Karpas-422 (cell line): ENCODE data around the gene BCAN. TPM values are rescaled to one million over a fixed set of nuclear protein-coding genes. Genes with fewer than 3 reads are reported as not detected.
A peak's percentile ranks its signal among the peaks of the same experiment; 100 is the strongest.
"Not testable (repeated sequence)": the region's sequence is repeated elsewhere in the genome, so short reads cannot be mapped to it uniquely, and the experiment has no call there.

ENCODE experiments used
- DNase-seq: peaks from one replicate; pipeline ENCODE4 v3.0.0-alpha.2; 2015
- H2AFZ ChIP-seq: fragments of 200-600 bp; sonication (generic); 2 replicates; pipeline ENCODE4 v1.6.1; 2014; ENCODE audit warnings: antibody characterized with exemption, low read length, mixed read lengths
- H3K27ac ChIP-seq: fragments of 200-600 bp; sonication (generic); 2 replicates; pipeline ENCODE4 v1.5.1; 2014; ENCODE audit warnings: mild to moderate bottlenecking, low read length, moderate library complexity
- H3K27me3 ChIP-seq: fragments of 200-600 bp; sonication (generic); 2 replicates; pipeline ENCODE4 v1.6.1; 2014; ENCODE audit warnings: low read length, mixed read lengths
- H3K36me3 ChIP-seq: fragments of 200-600 bp; sonication (generic); 2 replicates; pipeline ENCODE4 v1.6.1; 2014; ENCODE audit warnings: low read length, mixed read lengths; ENCODE audit not compliant: insufficient read depth
- H3K4me1 ChIP-seq: fragments of 200-600 bp; sonication (generic); 2 replicates; pipeline ENCODE4 v1.6.1; 2014; ENCODE audit warnings: mild to moderate bottlenecking, low read length, mixed read lengths
- H3K4me2 ChIP-seq: fragments of 200-600 bp; sonication (generic); 2 replicates; pipeline ENCODE4 v1.6.1; 2014; ENCODE audit warnings: low read length, low read depth, mild to moderate bottlenecking; ENCODE audit not compliant: poor library complexity, severe bottlenecking
- H3K4me3 ChIP-seq: fragments of 200-600 bp; sonication (generic); 2 replicates; pipeline ENCODE4 v1.5.1; 2014; ENCODE audit warnings: mild to moderate bottlenecking, antibody characterized with exemption, low read length, mixed read lengths
- H3K79me2 ChIP-seq: fragments of 200-600 bp; sonication (generic); 2 replicates; pipeline ENCODE4 v1.6.1; 2014; ENCODE audit warnings: mild to moderate bottlenecking, low read length, mixed read lengths
- H3K9ac ChIP-seq: fragments of 200-600 bp; sonication (generic); 2 replicates; pipeline ENCODE4 v1.6.0; 2014; ENCODE audit warnings: low read length
- H3K9me2 ChIP-seq: fragments of 200-600 bp; sonication (generic), shearing (Covaris generic); replicated peaks from 2 replicates; pipeline ENCODE4 v1.6.0; 2014; ENCODE audit warnings: mild to moderate bottlenecking, low read length, moderate library complexity; ENCODE audit not compliant: insufficient read depth
- H3K9me3 ChIP-seq: fragments of 300-700, 200-600 bp; sonication (generic); 2 replicates; pipeline ENCODE4 v1.6.1; 2014; ENCODE audit warnings: low read length, mixed read lengths
- H4K20me1 ChIP-seq: fragments of 200-600 bp; sonication (generic); 2 replicates; pipeline ENCODE4 v1.6.1; 2014; ENCODE audit warnings: mild to moderate bottlenecking, antibody characterized with exemption, low read length, low read depth; ENCODE audit not compliant: insufficient read depth
- total RNA-seq: library from RNA; depleted of rRNA; stranded (reverse); fragments of >200 nt; shearing (Covaris generic); gene quantifications from 2 replicates; pipeline ENCODE4 v1.2.3, GENCODE V29; 2014; ENCODE audit warnings: low replicate concordance

BCAN gene
- total RNA-seq, 1 experiment from 2014 or later: not detected

- Histone ChIP-seq H3K36me3 (peaks cover 49% of the 10 kb centered on the region), H3K27ac (no peak overlapping the region), H2AFZ (no peak overlapping the region), H3K9me2 (no peaks in the 10 kb centered on the region), H3K4me1 (peaks cover 40% of the 10 kb centered on the region), H3K9ac (no peak overlapping the region), H3K9me3 (no peaks in the 10 kb centered on the region), H3K79me2 (peaks cover 41% of the 10 kb centered on the region), H3K4me2 (no peak overlapping the region), H3K4me3 (no peak overlapping the region), H3K27me3 (no peaks in the 10 kb centered on the region), H4K20me1 (no peaks in the 10 kb centered on the region)
- DNase-seq: no peak
These were observed 43.8 kb upstream of the BCAN start for GRCh38 chr1:156598125-156598524.

- Histone ChIP-seq H3K27me3 (no peaks in the 10 kb centered on the region), H3K9me3 (no peaks in the 10 kb centered on the region), H3K4me1 (peaks cover 33% of the 10 kb centered on the region), H3K9me2 (no peaks in the 10 kb centered on the region), H3K9ac (no peak overlapping the region), H2AFZ (no peak overlapping the region), H3K27ac (peak overlapping the region; percentile 74; the same call in 1 of the 2 replicates), H3K79me2 (peaks cover 35% of the 10 kb centered on the region), H4K20me1 (no peaks in the 10 kb centered on the region), H3K4me2 (peak overlapping the region; percentile 97), H3K36me3 (peaks cover 42% of the 10 kb centered on the region), H3K4me3 (no peak overlapping the region; the same call in 1 of the 2 replicates)
- no peak for DNase-seq
These were observed 43.0 kb upstream of the BCAN start for GRCh38 chr1:156598731-156599432.

GRCh38 chr1:156599811-156600210, 42.1 kb upstream of the BCAN start:
- no peaks in the 10 kb centered on the region for H3K27me3 ChIP-seq
- peak; percentile 86 for DNase-seq
- peaks cover 35% of the 10 kb centered on the region for H3K36me3 ChIP-seq
- no peaks in the 10 kb centered on the region for H3K9me2 ChIP-seq
- H3K9me3 ChIP-seq: no peaks in the 10 kb centered on the region
- peaks cover 32% of the 10 kb centered on the region for H3K4me1 ChIP-seq
- peaks cover 35% of the 10 kb centered on the region for H3K79me2 ChIP-seq
- H3K4me3 ChIP-seq: peak overlapping the region; percentile 100
- H3K4me2 ChIP-seq: peak overlapping the region; percentile 97
- no peak overlapping the region for H2AFZ ChIP-seq
- H3K9ac ChIP-seq: peak overlapping the region; percentile 92
- peak overlapping the region; percentile 74 for H3K27ac ChIP-seq
- H4K20me1 ChIP-seq: no peaks in the 10 kb centered on the region

DNA sequence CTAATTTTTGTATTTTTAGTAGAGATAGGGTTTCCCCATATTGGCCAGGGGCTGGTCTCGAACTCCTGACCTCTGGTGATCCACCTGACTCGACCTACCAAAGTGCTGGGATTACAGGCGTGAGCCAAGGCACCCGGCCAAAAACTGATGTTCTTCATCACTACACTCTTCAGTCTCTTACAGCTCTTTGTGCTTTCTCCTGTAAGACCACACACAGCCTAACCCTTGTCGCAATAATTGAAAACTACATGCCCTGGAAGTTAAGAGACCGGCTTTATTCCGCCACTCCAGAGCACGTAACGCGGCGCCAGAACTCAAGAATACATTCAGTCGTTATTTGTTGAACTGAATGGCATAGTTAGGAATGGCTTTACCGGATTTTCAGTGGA, 41.2 kb upstream of the BCAN start:
- Histone ChIP-seq H3K4me1 (peaks cover 32% of the 10 kb centered on the region), H3K36me3 (peaks cover 32% of the 10 kb centered on the region), H3K9me2 (no peaks in the 10 kb centered on the region)

GRCh38 chr1:156601122-156601830, 40.6 kb upstream of the BCAN start, which contains the start of gene GPATCH4:
Gene GPATCH4 (minus strand): TSS chr1:156601479.
- DNase-seq: peak; percentile 97
- H3K27me3 ChIP-seq: no peaks in the 10 kb centered on the region
- no peaks in the 10 kb centered on the region for H4K20me1 ChIP-seq
- peak within 1 kb of the TSS; percentile 95 for H2AFZ ChIP-seq
- no peaks in the 10 kb centered on the region for H3K9me2 ChIP-seq
- H3K27ac ChIP-seq: peak within 1 kb of the TSS; percentile 74
- peak within 1 kb of the TSS; percentile 97 for H3K4me2 ChIP-seq
- peak within 1 kb of the TSS; percentile 92 for H3K9ac ChIP-seq
- H3K4me3 ChIP-seq: peak within 1 kb of the TSS; percentile 100
- H3K9me3 ChIP-seq: no peaks in the 10 kb centered on the region
- peaks cover 32% of the 10 kb centered on the region for H3K4me1 ChIP-seq
- peaks cover 27% of the 10 kb centered on the region for H3K36me3 ChIP-seq
- peaks cover 35% of the 10 kb centered on the region for H3K79me2 ChIP-seq

More for the DNA sequence above, 41.2 kb upstream of the BCAN start:
- no peaks in the 10 kb centered on the region for H3K27me3 ChIP-seq
- H4K20me1 ChIP-seq: no peaks in the 10 kb centered on the region
- peak overlapping the region; percentile 97 for H3K4me2 ChIP-seq
- H3K79me2 ChIP-seq: peaks cover 35% of the 10 kb centered on the region
- H3K9ac ChIP-seq: peak overlapping the region; percentile 92
- H3K4me3 ChIP-seq: peak overlapping the region; percentile 100
- no peak overlapping the region for H2AFZ ChIP-seq
- no peaks in the 10 kb centered on the region for H3K9me3 ChIP-seq
- DNase-seq: peak; percentile 62
- peak overlapping the region; percentile 74 for H3K27ac ChIP-seq

- Histone ChIP-seq H3K9me3 (no peaks in the 10 kb centered on the region), H2AFZ (peak overlapping the region; percentile 95), H3K27me3 (no peaks in the 10 kb centered on the region), H3K4me2 (peak overlapping the region; percentile 97), H4K20me1 (no peaks in the 10 kb centered on the region), H3K4me1 (peaks cover 35% of the 10 kb centered on the region), H3K79me2 (peaks cover 35% of the 10 kb centered on the region), H3K4me3 (peak overlapping the region; percentile 100), H3K9me2 (no peaks in the 10 kb centered on the region), H3K36me3 (peaks cover 20% of the 10 kb centered on the region), H3K9ac (peak overlapping the region; percentile 92), H3K27ac (peak overlapping the region; percentile 74)
- DNase-seq: peak; percentile 75
These were observed 40.0 kb upstream of the BCAN start for GRCh38 chr1:156601892-156602291.

DNA sequence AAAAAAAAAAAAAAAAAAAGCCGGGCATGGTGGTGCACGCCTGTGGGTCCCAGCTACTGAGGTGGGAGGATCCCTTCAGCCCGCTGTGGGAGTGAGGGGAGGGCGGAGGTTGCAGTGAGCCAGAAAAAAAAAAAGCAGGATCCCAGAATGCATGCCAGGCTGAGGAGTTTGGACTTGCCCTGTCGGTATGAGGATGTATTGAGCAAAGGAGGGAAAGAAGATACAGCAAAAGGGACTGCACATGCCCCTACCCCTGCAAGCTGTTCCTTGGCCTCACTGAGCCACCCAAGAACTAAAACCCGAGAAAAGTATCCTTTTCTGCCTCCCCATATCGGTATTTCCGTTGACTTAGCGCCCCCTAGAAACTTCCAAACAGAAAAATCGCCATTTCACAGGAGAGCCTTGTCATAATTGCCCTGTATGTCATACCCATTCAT, 39.3 kb upstream of the BCAN start:
- H3K4me3 ChIP-seq: peak overlapping the region; percentile 100; the same call in 1 of the 2 replicates
- H3K9me2 ChIP-seq: no peaks in the 10 kb centered on the region
- H4K20me1 ChIP-seq: no peaks in the 10 kb centered on the region
- peak; percentile 80 for DNase-seq
- H3K9ac ChIP-seq: peak overlapping the region; percentile 92
- peaks cover 42% of the 10 kb centered on the region for H3K4me1 ChIP-seq
- peaks cover 14% of the 10 kb centered on the region for H3K36me3 ChIP-seq
- H2AFZ ChIP-seq: 0 out of 2 replicates have a peak overlapping the region, but pooled peaks have one; percentile 43
- H3K27ac ChIP-seq: 0 out of 2 replicates have a peak overlapping the region, but pooled peaks have one; percentile 74
- peak overlapping the region; percentile 97 for H3K4me2 ChIP-seq
- no peaks in the 10 kb centered on the region for H3K27me3 ChIP-seq
- no peaks in the 10 kb centered on the region for H3K9me3 ChIP-seq
- peaks cover 35% of the 10 kb centered on the region for H3K79me2 ChIP-seq

DNA sequence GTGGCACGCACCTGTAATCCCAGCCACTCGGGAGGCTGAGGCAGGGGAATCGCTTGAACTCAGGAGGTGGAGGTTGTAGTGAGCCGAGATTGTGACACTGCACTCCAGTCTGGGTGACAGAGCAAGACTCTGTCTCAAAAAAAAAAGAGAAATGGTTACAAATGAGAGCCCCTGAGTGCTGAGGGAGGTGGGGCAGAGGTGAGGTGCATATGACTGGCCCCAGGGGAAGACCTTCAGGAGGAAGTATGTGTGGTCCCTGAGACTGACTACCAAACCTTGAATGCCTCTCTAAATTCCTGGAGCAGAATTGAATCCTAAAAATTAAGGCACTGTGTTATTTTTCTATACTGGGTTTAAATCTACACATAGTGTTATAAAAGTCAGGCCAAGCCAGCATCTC, 34.6 kb upstream of the BCAN start:
- H3K9me2 ChIP-seq, H3K27me3 ChIP-seq, H3K9me3 ChIP-seq, H3K4me3 ChIP-seq, H4K20me1 ChIP-seq, H3K36me3 ChIP-seq, H2AFZ ChIP-seq, H3K79me2 ChIP-seq: not testable (repeated sequence)
- Histone ChIP-seq H3K4me1 (peaks cover 27% of the 10 kb centered on the region), H3K4me2 (peak overlapping the region; percentile 33), H3K27ac (peak overlapping the region; percentile 26), H3K9ac (peak overlapping the region; percentile 20; the same call in 1 of the 2 replicates)
- peak; percentile 79 for DNase-seq
